ENCODE results near the gene RXFP4.
"Not testable (repeated sequence)": the region's sequence is repeated elsewhere in the genome, so short reads cannot be mapped to it uniquely, and the experiment has no call there.

DNA sequence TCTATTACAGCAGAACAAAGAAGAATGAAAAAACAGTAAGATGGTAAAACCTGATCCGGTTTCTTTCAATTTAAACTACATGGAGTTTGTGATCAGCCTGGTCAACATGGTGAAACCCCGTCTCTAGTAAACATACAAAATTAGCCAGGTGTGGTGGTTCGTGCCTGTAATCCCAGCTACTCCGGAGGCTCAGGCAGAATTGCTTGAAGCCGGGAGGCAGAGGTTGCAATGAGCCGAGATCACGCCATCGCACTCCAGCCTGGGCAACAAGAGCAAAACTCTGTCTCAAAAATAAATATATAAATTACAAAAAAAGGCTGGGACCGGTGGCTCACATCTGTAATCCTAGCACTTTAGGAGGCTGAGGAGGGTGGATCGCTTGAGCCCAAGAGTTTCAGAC lies 10.7 kb upstream of the RXFP4 start:
- TF ChIP-seq, protein P1, sequence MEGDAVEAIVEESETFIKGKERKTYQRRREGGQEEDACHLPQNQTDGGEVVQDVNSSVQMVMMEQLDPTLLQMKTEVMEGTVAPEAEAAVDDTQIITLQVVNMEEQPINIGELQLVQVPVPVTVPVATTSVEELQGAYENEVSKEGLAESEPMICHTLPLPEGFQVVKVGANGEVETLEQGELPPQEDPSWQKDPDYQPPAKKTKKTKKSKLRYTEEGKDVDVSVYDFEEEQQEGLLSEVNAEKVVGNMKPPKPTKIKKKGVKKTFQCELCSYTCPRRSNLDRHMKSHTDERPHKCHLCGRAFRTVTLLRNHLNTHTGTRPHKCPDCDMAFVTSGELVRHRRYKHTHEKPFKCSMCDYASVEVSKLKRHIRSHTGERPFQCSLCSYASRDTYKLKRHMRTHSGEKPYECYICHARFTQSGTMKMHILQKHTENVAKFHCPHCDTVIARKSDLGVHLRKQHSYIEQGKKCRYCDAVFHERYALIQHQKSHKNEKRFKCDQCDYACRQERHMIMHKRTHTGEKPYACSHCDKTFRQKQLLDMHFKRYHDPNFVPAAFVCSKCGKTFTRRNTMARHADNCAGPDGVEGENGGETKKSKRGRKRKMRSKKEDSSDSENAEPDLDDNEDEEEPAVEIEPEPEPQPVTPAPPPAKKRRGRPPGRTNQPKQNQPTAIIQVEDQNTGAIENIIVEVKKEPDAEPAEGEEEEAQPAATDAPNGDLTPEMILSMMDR (IDR thresholded peaks at IDR 0.05) = not testable (repeated sequence)
- not testable (repeated sequence) for TF ChIP-seq EZH2 (IDR thresholded peaks at IDR 0.05; ENCODE audit: borderline replicate concordance, insufficient read depth, low read depth, low read length, poor library complexity, severe bottlenecking)

All from B cell (primary cell).